Upper lobe of left lung (tissue), 6 donors: Measurements from ENCODE around the gene CDC7. TPM values are rescaled to one million over a fixed set of nuclear protein-coding genes. Genes with fewer than 3 reads are reported as not detected.
A peak's percentile ranks its signal among the peaks of the same experiment; 100 is the strongest.

Experiments
- ATAC-seq, 2 donors: fragments of 200-7000 bp; cut with Tn5 transposase; one replicate each; pipeline ENCODE4 v1.9.1; 2022; ENCODE audit warnings: mild to moderate bottlenecking in 2 of 2, moderate library complexity in 2 of 2; ENCODE audit not compliant: low FRiP score in 2 of 2
- DNase-seq, 2 donors: peaks; one replicate each; pipeline ENCODE4 v3.0.0-alpha.2; 2019 to 2020
- H3K27ac ChIP-seq, 4 donors: fragments of 200-600 bp; sonication (generic); one replicate each; pipeline ENCODE4 v1.5.1; 2016 to 2019
- H3K27me3 ChIP-seq, 4 donors: fragments of 200-600 bp; sonication (generic); one replicate each; pipeline ENCODE4 v1.5.1; 2017 to 2019
- H3K36me3 ChIP-seq, 4 donors: fragments of 200-600 bp; sonication (generic); one replicate each; pipeline ENCODE4 v1.5.1; 2016 to 2019
- H3K4me1 ChIP-seq, 4 donors: fragments of 200-600 bp; sonication (generic); one replicate each; pipeline ENCODE4 v1.5.1; 2018 to 2019
- H3K4me3 ChIP-seq, 4 donors: fragments of 200-600 bp; sonication (generic); one replicate each; pipeline ENCODE4 v1.5.1; 2017 to 2019; ENCODE audit warnings: mild to moderate bottlenecking in 2 of 4, moderate library complexity in 1 of 4
- H3K9me3 ChIP-seq, 4 donors: fragments of 200-600 bp; sonication (generic); one replicate each; pipeline ENCODE4 v1.5.1; 2018 to 2019
- EP300 ChIP-seq, 4 donors: sonication (generic); formaldehyde crosslinking; IDR thresholded peaks; one replicate each; pipeline ENCODE4 v1.5.1; 2017; ENCODE audit warnings: antibody characterized with exemption in 4 of 4, control low read depth in 2 of 4
- POLR2A ChIP-seq, 4 donors: fragments of 450-650 bp; IDR thresholded peaks; one replicate each; pipeline ENCODE4 v1.5.1; 2016 to 2017; ENCODE audit warnings: antibody characterized with exemption in 4 of 4, mild to moderate bottlenecking in 2 of 4
- POLR2AphosphoS5 ChIP-seq, 2 donors: sonication (generic); formaldehyde crosslinking; IDR thresholded peaks; one replicate each; pipeline ENCODE4 v1.5.1; 2017; ENCODE audit warnings: antibody characterized with exemption in 2 of 2
- WGBS, 2 donors: methylation state at CpG; one replicate each; pipeline ENCODE4 v1.1.5; 2017 to 2018; 5-methylcytosine and 5-hydroxymethylcytosine counted together
- total RNA-seq, 6 donors: library from RNA; depleted of rRNA in 4 of 6; stranded (reverse); fragments of >200 nt in 4 of 6; gene quantifications; one replicate each; pipeline versions ENCODE4 v1.1.0 to v1.2.1, GENCODE V29; 2016 to 2021
- TF ChIP-seq, protein P1 (sequence below), 6 experiments: fragments of 450-650 bp in 4 of 6; fragments of 200-600 bp in 2 of 6; sonication (generic) in 2 of 6; IDR thresholded peaks; one replicate each; pipeline ENCODE4 v1.5.1; 2016 to 2019; ENCODE audit warnings: antibody characterized with exemption in 6 of 6
- donor health status: DM: no; HTN: no; CAD: no; lungs with moderate emphysema.
- donor health status: DM: no; HTN: yes; CAD: no; lungs with severe emphysema.

Gene CDC7
- total RNA-seq, 6 donors from 2014 or later, result 1.6 to 6.2 (median 2.6) TPM

DNA sequence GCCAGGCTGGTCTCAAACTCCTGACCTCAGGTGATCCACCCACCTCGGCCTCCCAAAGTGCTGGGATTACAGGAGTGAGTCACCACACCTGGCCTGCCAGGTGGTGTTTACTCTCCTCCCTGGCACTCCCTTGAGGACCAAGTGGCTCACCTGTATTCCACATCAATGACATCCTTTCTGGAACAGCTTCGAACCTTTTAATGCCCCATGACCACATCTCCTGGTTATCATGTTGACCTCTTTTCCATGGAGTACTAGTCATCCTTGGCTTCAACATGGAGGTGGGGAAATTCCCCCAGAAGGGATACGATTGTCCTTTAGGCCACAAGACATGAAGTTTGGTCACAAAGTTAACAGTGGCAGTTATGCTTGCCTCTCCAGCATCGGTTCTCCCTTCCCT lies 66.9 kb downstream of the CDC7 start:
- TF ChIP-seq POLR2A (IDR thresholded peaks at IDR 0.05), result no peak
- TF ChIP-seq EP300 (IDR thresholded peaks at IDR 0.05), result peak in 1 of 4 donors; percentile 27
- peaks cover 17 to 39% (median 38%) of the 10 kb centered on the region in 4 donors for H3K4me1 ChIP-seq
- no peaks in the 10 kb centered on the region for H3K27me3 ChIP-seq
- no peak for DNase-seq
- WGBS, 2 donors, result 74 to 85% methylated on average over 4 of the region's 4 CpGs
- no peak overlapping the region for H3K27ac ChIP-seq
- H3K9me3 ChIP-seq, result no peaks in the 10 kb centered on the region
- no peak for ATAC-seq
- no peak overlapping the region for H3K4me3 ChIP-seq
- no peaks in the 10 kb centered on the region for H3K36me3 ChIP-seq

DNA sequence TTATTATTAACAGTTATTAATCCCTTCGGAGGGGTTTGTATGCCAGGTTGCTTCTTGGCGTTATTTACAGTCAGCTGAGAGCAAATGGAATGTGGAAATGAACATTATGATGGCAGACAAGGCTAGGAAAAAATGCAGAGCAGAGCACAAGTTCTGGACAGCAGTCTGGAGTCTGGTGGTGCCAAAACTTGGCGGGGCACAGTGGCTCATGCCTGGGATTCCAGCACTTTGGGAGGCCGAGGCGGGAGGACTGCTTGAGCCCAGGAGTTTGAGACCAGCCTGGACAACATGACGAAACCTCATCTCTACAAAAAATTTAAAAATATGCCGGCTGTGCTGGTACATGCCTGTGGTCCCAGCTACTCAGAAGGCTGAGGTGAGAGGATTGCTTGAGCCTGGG lies 67.6 kb downstream of the CDC7 start:
- no peaks in the 10 kb centered on the region for H3K27me3 ChIP-seq
- H3K27ac ChIP-seq, result no peak overlapping the region
- DNase-seq, result no peak
- H3K4me3 ChIP-seq, result no peak overlapping the region
- TF ChIP-seq POLR2A (IDR thresholded peaks at IDR 0.05) (no peak), EP300 (IDR thresholded peaks at IDR 0.05) (no peak), POLR2AphosphoS5 (IDR thresholded peaks at IDR 0.05) (no peak)
- TF ChIP-seq, protein P1, sequence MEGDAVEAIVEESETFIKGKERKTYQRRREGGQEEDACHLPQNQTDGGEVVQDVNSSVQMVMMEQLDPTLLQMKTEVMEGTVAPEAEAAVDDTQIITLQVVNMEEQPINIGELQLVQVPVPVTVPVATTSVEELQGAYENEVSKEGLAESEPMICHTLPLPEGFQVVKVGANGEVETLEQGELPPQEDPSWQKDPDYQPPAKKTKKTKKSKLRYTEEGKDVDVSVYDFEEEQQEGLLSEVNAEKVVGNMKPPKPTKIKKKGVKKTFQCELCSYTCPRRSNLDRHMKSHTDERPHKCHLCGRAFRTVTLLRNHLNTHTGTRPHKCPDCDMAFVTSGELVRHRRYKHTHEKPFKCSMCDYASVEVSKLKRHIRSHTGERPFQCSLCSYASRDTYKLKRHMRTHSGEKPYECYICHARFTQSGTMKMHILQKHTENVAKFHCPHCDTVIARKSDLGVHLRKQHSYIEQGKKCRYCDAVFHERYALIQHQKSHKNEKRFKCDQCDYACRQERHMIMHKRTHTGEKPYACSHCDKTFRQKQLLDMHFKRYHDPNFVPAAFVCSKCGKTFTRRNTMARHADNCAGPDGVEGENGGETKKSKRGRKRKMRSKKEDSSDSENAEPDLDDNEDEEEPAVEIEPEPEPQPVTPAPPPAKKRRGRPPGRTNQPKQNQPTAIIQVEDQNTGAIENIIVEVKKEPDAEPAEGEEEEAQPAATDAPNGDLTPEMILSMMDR (IDR thresholded peaks at IDR 0.05), result no peak
- WGBS, 2 donors, result 86 to 95% methylated on average over 3 to 7 of the region's 7 CpGs
- H3K4me1 ChIP-seq, result peaks cover 17 to 39% (median 38%) of the 10 kb centered on the region in 4 donors
- H3K9me3 ChIP-seq, result no peaks in the 10 kb centered on the region
- ATAC-seq, result no peak
- H3K36me3 ChIP-seq, result no peaks in the 10 kb centered on the region

DNA sequence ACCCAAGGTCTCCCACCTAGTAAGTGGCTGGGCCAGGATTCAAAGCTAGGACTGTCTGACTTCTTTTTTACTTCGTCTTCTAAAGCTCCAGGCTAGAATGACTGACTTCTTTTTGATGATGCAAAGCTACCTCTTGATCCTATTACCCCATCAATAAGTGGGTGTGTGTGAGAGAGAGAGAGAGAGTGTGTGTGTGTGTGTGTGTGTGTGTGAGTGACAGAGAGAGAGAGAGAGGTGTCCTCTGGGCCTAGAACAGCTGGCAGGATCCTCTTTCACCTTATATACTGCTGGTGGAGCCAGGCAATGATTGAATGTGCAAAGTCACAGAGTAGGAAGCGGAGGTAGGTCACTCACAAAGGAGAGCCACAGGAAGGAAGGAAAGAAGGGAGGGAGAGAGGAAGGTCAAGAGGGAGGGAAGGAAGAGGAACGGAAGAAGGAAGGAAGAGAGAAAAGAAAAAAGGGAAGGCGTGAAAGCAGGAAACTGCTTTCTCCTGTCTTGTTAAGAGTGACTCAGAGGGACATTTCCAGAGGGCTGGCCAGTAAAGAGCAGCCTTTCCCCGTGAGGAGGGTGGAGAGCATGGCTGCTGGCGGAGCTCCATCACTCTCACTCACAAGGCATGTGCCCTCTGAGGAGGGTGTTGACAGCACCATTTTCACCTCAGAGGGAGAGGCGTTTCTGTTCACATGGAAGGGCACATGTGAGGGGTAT lies 68.9 kb downstream of the CDC7 start:
- TF ChIP-seq, protein P1 (IDR thresholded peaks at IDR 0.05), result no peak
- TF ChIP-seq EP300 (IDR thresholded peaks at IDR 0.05) (peak in 1 of 4 donors; percentile 26), POLR2A (IDR thresholded peaks at IDR 0.05) (no peak), POLR2AphosphoS5 (IDR thresholded peaks at IDR 0.05) (peak; percentile 54 to 63)
- 25 to 36% methylated on average over 7 of the region's 7 CpGs for WGBS, 2 donors
- H3K4me1 ChIP-seq, result peaks cover 17 to 38% (median 36%) of the 10 kb centered on the region in 4 donors
- H3K9me3 ChIP-seq, result no peaks in the 10 kb centered on the region
- H3K27me3 ChIP-seq, result no peaks in the 10 kb centered on the region
- H3K36me3 ChIP-seq, result no peaks in the 10 kb centered on the region
- H3K4me3 ChIP-seq, result no peak overlapping the region
- ATAC-seq (peak; percentile 91 to 95), DNase-seq (peak in 1 of 2 donors; percentile 88)
- peak overlapping the region; percentile 54 to 77 (median 68) for H3K27ac ChIP-seq

DNA sequence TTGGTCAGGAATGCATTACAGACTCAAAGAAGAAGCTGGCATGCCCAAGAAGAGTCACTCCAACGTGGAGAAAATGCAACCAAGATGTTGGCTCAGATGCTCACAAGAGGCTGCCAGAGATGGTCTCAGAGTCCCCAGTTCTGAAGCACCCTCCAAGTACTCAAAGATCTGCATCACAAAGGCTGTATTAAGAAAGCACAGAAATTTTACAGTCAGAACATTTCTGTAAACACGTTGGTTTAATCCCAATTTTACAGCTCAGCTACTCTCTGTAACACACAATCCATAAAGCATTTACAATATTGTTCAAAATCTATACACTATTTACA lies 69.4 kb downstream of the CDC7 start:
- peak in 1 of 2 donors; percentile 21 for ATAC-seq
- H3K27ac ChIP-seq, result peak overlapping the region; percentile 54 to 77 (median 68)
- 30% methylated on average over 2 of the region's 2 CpGs for WGBS, 2 donors

DNA sequence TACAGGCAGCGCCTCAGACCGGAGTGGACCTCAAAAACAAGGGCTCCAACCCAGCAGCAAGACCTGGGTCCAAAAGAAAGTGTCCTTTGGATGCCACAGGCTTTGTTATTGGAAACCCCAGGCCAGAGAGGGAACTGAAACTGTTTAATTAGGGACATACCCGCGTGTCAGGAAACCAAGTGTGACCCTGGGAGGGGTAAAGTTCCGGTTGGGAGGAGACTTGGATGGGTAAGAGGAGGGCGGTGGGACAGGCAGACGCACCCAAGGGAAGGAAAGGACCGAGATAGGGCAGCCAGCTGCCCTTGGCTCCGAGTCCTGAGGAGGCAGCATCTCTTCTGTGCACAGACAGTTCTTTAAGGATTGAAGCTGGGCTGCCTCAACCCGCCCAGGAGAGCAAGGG lies 71.4 kb downstream of the CDC7 start:
- no peak for TF ChIP-seq POLR2A (IDR thresholded peaks at IDR 0.05)
- TF ChIP-seq EP300 (IDR thresholded peaks at IDR 0.05), result no peak
- peak in 1 of 2 donors; percentile 20 for TF ChIP-seq POLR2AphosphoS5 (IDR thresholded peaks at IDR 0.05)
- TF ChIP-seq, protein P1 (IDR thresholded peaks at IDR 0.05), result no peak
- WGBS, 2 donors, result 44 to 67% methylated on average over 10 of the region's 10 CpGs
- Histone ChIP-seq H3K27me3 (no peaks in the 10 kb centered on the region), H3K36me3 (no peaks in the 10 kb centered on the region), H3K27ac (peak overlapping the region in 3 of 4 donors; percentile 8 to 77 (median 63)), H3K4me1 (peaks cover 12 to 42% (median 35%) of the 10 kb centered on the region in 4 donors), H3K9me3 (no peaks in the 10 kb centered on the region), H3K4me3 (no peak overlapping the region)
- peak in 1 of 2 donors; percentile 60 for ATAC-seq
- no peak for DNase-seq

More for the DNA sequence above, 69.4 kb downstream of the CDC7 start:
- Histone ChIP-seq H3K9me3 (no peaks in the 10 kb centered on the region), H3K4me1 (peaks cover 16 to 36% (median 33%) of the 10 kb centered on the region in 4 donors), H3K36me3 (no peaks in the 10 kb centered on the region), H3K27me3 (no peaks in the 10 kb centered on the region), H3K4me3 (no peak overlapping the region)
- no peak for DNase-seq
- TF ChIP-seq POLR2A (IDR thresholded peaks at IDR 0.05) (no peak), POLR2AphosphoS5 (IDR thresholded peaks at IDR 0.05) (no peak), EP300 (IDR thresholded peaks at IDR 0.05) (no peak)
- TF ChIP-seq, protein P1 (IDR thresholded peaks at IDR 0.05), result no peak

Other genes starting within 250 kb of the CDC7 start
- gene HFM1, start 96.0 kb upstream of the CDC7 start, total RNA-seq, result 1 to 10 TPM in 2 of 6 donors, under 1 TPM in 3, not detected in 1; 0.30 to 3.4 (median 0.77) TPM